GM08714 (cell line): ENCODE measurements around the gene TTLL10.

Experiments used
- H3K4me3 ChIP-seq: fragments of 200-500 bp; sonication (Bioruptor generic); 2 replicates; pipeline ENCODE4 v1.5.1; 2014; ENCODE audit warnings: mild to moderate bottlenecking, low read length, inconsistent platforms
- ZNF274 ChIP-seq: IDR thresholded peaks from 2 replicates; pipeline ENCODE4 v1.6.1; 2012; ENCODE audit warnings: mild to moderate bottlenecking, low read depth, low read length

Gene TTLL10

GRCh38 chr1:1160281-1160930, 13.3 kb upstream of the TTLL10 start:
- TF ChIP-seq ZNF274: no peak
- H3K4me3 ChIP-seq: no peak overlapping the region

GRCh38 chr1:1161078-1161682, 12.5 kb upstream of the TTLL10 start:
- H3K4me3 ChIP-seq: no peak overlapping the region
- TF ChIP-seq ZNF274: no peak

GRCh38 chr1:1161683-1162079, 12.0 kb upstream of the TTLL10 start:
- TF ChIP-seq ZNF274: no peak
- H3K4me3 ChIP-seq: no peak overlapping the region

GRCh38 chr1:1162597-1163537, 10.8 kb upstream of the TTLL10 start:
- TF ChIP-seq ZNF274: no peak
- no peak overlapping the region for H3K4me3 ChIP-seq

GRCh38 chr1:1163538-1164070, 10.1 kb upstream of the TTLL10 start:
- H3K4me3 ChIP-seq: no peak overlapping the region
- no peak for TF ChIP-seq ZNF274

- no peak for TF ChIP-seq ZNF274
- H3K4me3 ChIP-seq: no peak overlapping the region
These were observed 9.3 kb upstream of the TTLL10 start for GRCh38 chr1:1164361-1164700.

- H3K4me3 ChIP-seq: no peak overlapping the region
- no peak for TF ChIP-seq ZNF274
These were observed 8.8 kb upstream of the TTLL10 start for GRCh38 chr1:1164701-1165451.

- no peak overlapping the region for H3K4me3 ChIP-seq
- no peak for TF ChIP-seq ZNF274
These were observed 8.2 kb upstream of the TTLL10 start for GRCh38 chr1:1165485-1165884.

- no peak for TF ChIP-seq ZNF274
- H3K4me3 ChIP-seq: no peak overlapping the region
These were observed 7.7 kb upstream of the TTLL10 start for GRCh38 chr1:1165900-1166421.

GRCh38 chr1:1166642-1167397, 6.9 kb upstream of the TTLL10 start:
- no peak for TF ChIP-seq ZNF274
- H3K4me3 ChIP-seq: no peak overlapping the region

GRCh38 chr1:1167398-1167821, 6.3 kb upstream of the TTLL10 start:
- TF ChIP-seq ZNF274: no peak
- H3K4me3 ChIP-seq: no peak overlapping the region

GRCh38 chr1:1167841-1168450, 5.7 kb upstream of the TTLL10 start:
- no peak overlapping the region for H3K4me3 ChIP-seq

More at GRCh38 chr1:1167841-1168450, 5.7 kb upstream of the TTLL10 start:
- TF ChIP-seq ZNF274: no peak
